GM23338 (cell line): ENCODE results near the gene SHLD2. TPM values are rescaled to one million over a fixed set of nuclear protein-coding genes. Genes with fewer than 3 reads are reported as not detected.

Experiments used
- EZH2 ChIP-seq: fragments of 200-600 bp; sonication (generic); IDR thresholded peaks from one replicate; pipeline ENCODE4 v1.8.0; 2017; ENCODE audit warnings: antibody characterized with exemption, mild to moderate bottlenecking, low read depth; ENCODE audit not compliant: unreplicated experiment
- EZH2phosphoT487 ChIP-seq: fragments of 200-600 bp; sonication (generic); IDR thresholded peaks from one replicate; pipeline ENCODE4 v1.8.1; 2018; ENCODE audit warnings: antibody characterized with exemption; ENCODE audit not compliant: unreplicated experiment
- NANOG ChIP-seq: IDR thresholded peaks from 2 replicates; pipeline ENCODE4 v1.6.1; 2016; ENCODE audit warnings: antibody characterized with exemption, borderline replicate concordance
- POLR2AphosphoS5 ChIP-seq: IDR thresholded peaks from 2 replicates; pipeline ENCODE4 v1.6.1; 2016; ENCODE audit warnings: antibody characterized with exemption, low read depth
- ZNF114 ChIP-seq: fragments of 250-450 bp; sonication (Bioruptor Pico); IDR thresholded peaks from 2 replicates; pipeline ENCODE4 v1.5.0; 2020; ENCODE audit warnings: mild to moderate bottlenecking, moderate library complexity
- ZNF331 ChIP-seq: fragments of 250-450 bp; sonication (Bioruptor Pico); IDR thresholded peaks from 2 replicates; pipeline ENCODE4 v1.5.0; 2020; ENCODE audit warnings: low read depth, mild to moderate bottlenecking, moderate library complexity
- polyA plus RNA-seq: library from polyadenylated mRNA; unstranded; fragments of >200 nt; fragmentation: Nextera tagmentation; extraction: Ambion mirVana; gene quantifications from 2 replicates; pipeline ENCODE4 v1.2.1, GENCODE V29; 2016
- total RNA-seq: library from RNA; depleted of rRNA; stranded (reverse); fragments of >200 nt; shearing (Covaris generic); gene quantifications from 2 replicates; pipeline ENCODE4 v1.2.3, GENCODE V29; 2014
- TF ChIP-seq, protein P1 (sequence below): fragments of 250-450 bp; sonication (Bioruptor Pico); IDR thresholded peaks from 2 replicates; pipeline ENCODE4 v1.5.0; 2020; ENCODE audit warnings: mild to moderate bottlenecking, moderate library complexity
- TF ChIP-seq, protein P2 (sequence below): IDR thresholded peaks from one replicate; pipeline ENCODE4 v1.6.1; 2018; ENCODE audit warnings: antibody characterized with exemption; ENCODE audit not compliant: unreplicated experiment

Gene SHLD2
- total and polyA plus RNA-seq, 2 experiments from 2014 or later: 13.9 to 34.2 TPM

DNA sequence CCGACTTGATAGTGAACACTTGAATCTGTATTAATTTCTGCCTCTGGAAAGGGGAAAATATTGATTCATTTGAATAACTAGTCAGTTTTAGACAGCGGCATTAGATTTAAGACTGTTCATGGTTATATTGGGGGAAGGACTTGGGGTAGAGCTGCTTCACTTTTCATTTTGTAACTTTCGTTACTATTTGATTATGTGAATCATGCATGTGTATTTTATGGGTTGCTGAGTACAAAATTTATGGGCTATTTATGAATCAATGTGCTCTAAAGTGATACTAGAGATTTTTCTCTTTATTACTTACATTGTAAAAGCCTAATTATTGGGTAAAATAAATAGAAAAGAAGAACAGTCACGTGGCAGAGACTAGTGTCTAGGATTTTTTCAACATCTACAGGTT is 5.3 kb upstream of the SHLD2 start (continued):
- TF ChIP-seq, protein P1, sequence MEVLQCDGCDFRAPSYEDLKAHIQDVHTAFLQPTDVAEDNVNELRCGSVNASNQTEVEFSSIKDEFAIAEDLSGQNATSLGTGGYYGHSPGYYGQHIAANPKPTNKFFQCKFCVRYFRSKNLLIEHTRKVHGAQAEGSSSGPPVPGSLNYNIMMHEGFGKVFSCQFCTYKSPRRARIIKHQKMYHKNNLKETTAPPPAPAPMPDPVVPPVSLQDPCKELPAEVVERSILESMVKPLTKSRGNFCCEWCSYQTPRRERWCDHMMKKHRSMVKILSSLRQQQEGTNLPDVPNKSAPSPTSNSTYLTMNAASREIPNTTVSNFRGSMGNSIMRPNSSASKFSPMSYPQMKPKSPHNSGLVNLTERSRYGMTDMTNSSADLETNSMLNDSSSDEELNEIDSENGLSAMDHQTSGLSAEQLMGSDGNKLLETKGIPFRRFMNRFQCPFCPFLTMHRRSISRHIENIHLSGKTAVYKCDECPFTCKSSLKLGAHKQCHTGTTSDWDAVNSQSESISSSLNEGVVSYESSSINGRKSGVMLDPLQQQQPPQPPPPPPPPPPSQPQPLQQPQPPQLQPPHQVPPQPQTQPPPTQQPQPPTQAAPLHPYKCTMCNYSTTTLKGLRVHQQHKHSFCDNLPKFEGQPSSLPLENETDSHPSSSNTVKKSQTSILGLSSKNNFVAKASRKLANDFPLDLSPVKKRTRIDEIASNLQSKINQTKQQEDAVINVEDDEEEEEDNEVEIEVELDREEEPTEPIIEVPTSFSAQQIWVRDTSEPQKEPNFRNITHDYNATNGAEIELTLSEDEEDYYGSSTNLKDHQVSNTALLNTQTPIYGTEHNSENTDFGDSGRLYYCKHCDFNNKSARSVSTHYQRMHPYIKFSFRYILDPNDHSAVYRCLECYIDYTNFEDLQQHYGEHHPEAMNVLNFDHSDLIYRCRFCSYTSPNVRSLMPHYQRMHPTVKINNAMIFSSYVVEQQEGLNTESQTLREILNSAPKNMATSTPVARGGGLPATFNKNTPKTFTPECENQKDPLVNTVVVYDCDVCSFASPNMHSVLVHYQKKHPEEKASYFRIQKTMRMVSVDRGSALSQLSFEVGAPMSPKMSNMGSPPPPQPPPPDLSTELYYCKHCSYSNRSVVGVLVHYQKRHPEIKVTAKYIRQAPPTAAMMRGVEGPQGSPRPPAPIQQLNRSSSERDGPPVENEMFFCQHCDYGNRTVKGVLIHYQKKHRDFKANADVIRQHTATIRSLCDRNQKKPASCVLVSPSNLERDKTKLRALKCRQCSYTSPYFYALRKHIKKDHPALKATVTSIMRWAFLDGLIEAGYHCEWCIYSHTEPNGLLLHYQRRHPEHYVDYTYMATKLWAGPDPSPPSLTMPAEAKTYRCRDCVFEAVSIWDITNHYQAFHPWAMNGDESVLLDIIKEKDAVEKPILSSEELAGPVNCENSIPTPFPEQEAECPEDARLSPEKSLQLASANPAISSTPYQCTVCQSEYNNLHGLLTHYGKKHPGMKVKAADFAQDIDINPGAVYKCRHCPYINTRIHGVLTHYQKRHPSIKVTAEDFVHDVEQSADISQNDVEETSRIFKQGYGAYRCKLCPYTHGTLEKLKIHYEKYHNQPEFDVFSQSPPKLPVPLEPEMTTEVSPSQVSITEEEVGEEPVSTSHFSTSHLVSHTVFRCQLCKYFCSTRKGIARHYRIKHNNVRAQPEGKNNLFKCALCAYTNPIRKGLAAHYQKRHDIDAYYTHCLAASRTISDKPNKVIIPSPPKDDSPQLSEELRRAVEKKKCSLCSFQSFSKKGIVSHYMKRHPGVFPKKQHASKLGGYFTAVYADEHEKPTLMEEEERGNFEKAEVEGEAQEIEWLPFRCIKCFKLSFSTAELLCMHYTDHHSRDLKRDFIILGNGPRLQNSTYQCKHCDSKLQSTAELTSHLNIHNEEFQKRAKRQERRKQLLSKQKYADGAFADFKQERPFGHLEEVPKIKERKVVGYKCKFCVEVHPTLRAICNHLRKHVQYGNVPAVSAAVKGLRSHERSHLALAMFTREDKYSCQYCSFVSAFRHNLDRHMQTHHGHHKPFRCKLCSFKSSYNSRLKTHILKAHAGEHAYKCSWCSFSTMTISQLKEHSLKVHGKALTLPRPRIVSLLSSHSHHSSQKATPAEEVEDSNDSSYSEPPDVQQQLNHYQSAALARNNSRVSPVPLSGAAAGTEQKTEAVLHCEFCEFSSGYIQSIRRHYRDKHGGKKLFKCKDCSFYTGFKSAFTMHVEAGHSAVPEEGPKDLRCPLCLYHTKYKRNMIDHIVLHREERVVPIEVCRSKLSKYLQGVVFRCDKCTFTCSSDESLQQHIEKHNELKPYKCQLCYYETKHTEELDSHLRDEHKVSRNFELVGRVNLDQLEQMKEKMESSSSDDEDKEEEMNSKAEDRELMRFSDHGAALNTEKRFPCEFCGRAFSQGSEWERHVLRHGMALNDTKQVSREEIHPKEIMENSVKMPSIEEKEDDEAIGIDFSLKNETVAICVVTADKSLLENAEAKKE (CRISPR knock-in tag): no peak
- no peak for TF ChIP-seq EZH2phosphoT487
- TF ChIP-seq EZH2: no peak
- no peak for TF ChIP-seq POLR2AphosphoS5
- TF ChIP-seq NANOG: no peak
- no peak for TF ChIP-seq ZNF331 (CRISPR knock-in tag)
- no peak for TF ChIP-seq ZNF114
- TF ChIP-seq, protein P2, sequence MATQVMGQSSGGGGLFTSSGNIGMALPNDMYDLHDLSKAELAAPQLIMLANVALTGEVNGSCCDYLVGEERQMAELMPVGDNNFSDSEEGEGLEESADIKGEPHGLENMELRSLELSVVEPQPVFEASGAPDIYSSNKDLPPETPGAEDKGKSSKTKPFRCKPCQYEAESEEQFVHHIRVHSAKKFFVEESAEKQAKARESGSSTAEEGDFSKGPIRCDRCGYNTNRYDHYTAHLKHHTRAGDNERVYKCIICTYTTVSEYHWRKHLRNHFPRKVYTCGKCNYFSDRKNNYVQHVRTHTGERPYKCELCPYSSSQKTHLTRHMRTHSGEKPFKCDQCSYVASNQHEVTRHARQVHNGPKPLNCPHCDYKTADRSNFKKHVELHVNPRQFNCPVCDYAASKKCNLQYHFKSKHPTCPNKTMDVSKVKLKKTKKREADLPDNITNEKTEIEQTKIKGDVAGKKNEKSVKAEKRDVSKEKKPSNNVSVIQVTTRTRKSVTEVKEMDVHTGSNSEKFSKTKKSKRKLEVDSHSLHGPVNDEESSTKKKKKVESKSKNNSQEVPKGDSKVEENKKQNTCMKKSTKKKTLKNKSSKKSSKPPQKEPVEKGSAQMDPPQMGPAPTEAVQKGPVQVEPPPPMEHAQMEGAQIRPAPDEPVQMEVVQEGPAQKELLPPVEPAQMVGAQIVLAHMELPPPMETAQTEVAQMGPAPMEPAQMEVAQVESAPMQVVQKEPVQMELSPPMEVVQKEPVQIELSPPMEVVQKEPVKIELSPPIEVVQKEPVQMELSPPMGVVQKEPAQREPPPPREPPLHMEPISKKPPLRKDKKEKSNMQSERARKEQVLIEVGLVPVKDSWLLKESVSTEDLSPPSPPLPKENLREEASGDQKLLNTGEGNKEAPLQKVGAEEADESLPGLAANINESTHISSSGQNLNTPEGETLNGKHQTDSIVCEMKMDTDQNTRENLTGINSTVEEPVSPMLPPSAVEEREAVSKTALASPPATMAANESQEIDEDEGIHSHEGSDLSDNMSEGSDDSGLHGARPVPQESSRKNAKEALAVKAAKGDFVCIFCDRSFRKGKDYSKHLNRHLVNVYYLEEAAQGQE: no peak
